Iris pigment epithelial cell (primary cell): ENCODE measurements around the gene MAN1A2.
A peak's percentile ranks its signal among the peaks of the same experiment; 100 is the strongest.
"Not testable (repeated sequence)": the region's sequence is repeated elsewhere in the genome, so short reads cannot be mapped to it uniquely, and the experiment has no call there.

Experiments
- DNase-seq: peaks from one replicate; pipeline ENCODE4 v3.0.0-alpha.2; 2011; ENCODE audit warnings: low read depth

Gene MAN1A2

GRCh38 chr1:117367046-117368025 lies at the start of gene MAN1A2:
TSS of gene MAN1A2 (plus strand) at chr1:117367449. CDS start at chr1:117368184, 735 bp downstream.
- peak; percentile 69 for DNase-seq

GRCh38 chr1:117318011-117318410 lies 49.2 kb upstream of the MAN1A2 start:
- no peak for DNase-seq

- DNase-seq = no peak
These were observed 48.8 kb upstream of the MAN1A2 start for GRCh38 chr1:117318426-117318825.

GRCh38 chr1:117320515-117320914 lies 46.7 kb upstream of the MAN1A2 start:
- no peak for DNase-seq

- DNase-seq = no peak
These were observed 45.3 kb upstream of the MAN1A2 start for GRCh38 chr1:117321680-117322609.

- DNase-seq = no peak
These were observed 42.9 kb upstream of the MAN1A2 start for GRCh38 chr1:117324357-117324756.

- not testable (repeated sequence) for DNase-seq
These were observed 41.2 kb upstream of the MAN1A2 start for GRCh38 chr1:117326035-117326434.

GRCh38 chr1:117327011-117327410 lies 40.2 kb upstream of the MAN1A2 start:
- DNase-seq = no peak

- no peak for DNase-seq
These were observed 31.7 kb upstream of the MAN1A2 start for GRCh38 chr1:117335376-117336086.

- DNase-seq = no peak
These were observed 31.0 kb upstream of the MAN1A2 start for GRCh38 chr1:117336088-117336817.

GRCh38 chr1:117339866-117340700 lies 27.2 kb upstream of the MAN1A2 start:
- peak; percentile 67 for DNase-seq

- no peak for DNase-seq
These were observed 26.1 kb upstream of the MAN1A2 start for GRCh38 chr1:117341123-117341522.

GRCh38 chr1:117342397-117342796 lies 24.9 kb upstream of the MAN1A2 start:
- no peak for DNase-seq

GRCh38 chr1:117346206-117346928 lies 20.9 kb upstream of the MAN1A2 start:
- no peak for DNase-seq

- no peak for DNase-seq
These were observed 19.3 kb upstream of the MAN1A2 start for GRCh38 chr1:117347907-117348306.

- DNase-seq = not testable (repeated sequence)
These were observed 14.6 kb upstream of the MAN1A2 start for GRCh38 chr1:117352695-117353094.

- DNase-seq = not testable (repeated sequence)
These were observed 9.2 kb upstream of the MAN1A2 start for GRCh38 chr1:117357833-117358603.

GRCh38 chr1:117358604-117358887 lies 8.7 kb upstream of the MAN1A2 start:
- not testable (repeated sequence) for DNase-seq
